Brain microvascular endothelial cell (primary cell): ENCODE data around the gene UCN.

Experiments
- DNase-seq: peaks from one replicate; pipeline ENCODE4 v3.0.0-alpha.2; 2020
- H3K27ac ChIP-seq: fragments of 250-450 bp; sonication (Bioruptor Pico); 2 replicates; pipeline ENCODE4 v1.5.1; 2020; ENCODE audit warnings: mild to moderate bottlenecking, moderate library complexity
- H3K27me3 ChIP-seq: fragments of 250-450 bp; sonication (Bioruptor Pico); replicated peaks from 2 replicates; pipeline ENCODE4 v1.5.1; 2020; ENCODE audit warnings: mild to moderate bottlenecking
- H3K36me3 ChIP-seq: fragments of 250-450 bp; sonication (Bioruptor Pico); replicated peaks from 2 replicates; pipeline ENCODE4 v1.5.1; 2020; ENCODE audit warnings: mild to moderate bottlenecking
- H3K4me3 ChIP-seq: 2 replicates; pipeline ENCODE4 v1.5.1; 2011; ENCODE audit warnings: low read depth, mild to moderate bottlenecking, control low read depth, low read length, moderate library complexity
- CTCF ChIP-seq: IDR thresholded peaks from 2 replicates; pipeline ENCODE4 v1.5.1; 2011; ENCODE audit warnings: low read depth, mild to moderate bottlenecking, moderate library complexity, low read length, control low read depth, inconsistent platforms; ENCODE audit errors: missing control alignments
- in situ Hi-C: cut with HindIII; loops from 2 replicates; pipeline ENCODE4 v1.10.0; 2017; ENCODE audit warnings: low sequenced_read_pairs, low pct_ligation_motif_present

UCN gene

GRCh38 chr2:27351802-27352598 is 43.8 kb upstream of the UCN start:
- H3K27ac ChIP-seq: no peak overlapping the region
- in situ Hi-C loops: no loop called here
- no peak for TF ChIP-seq CTCF
- H3K4me3 ChIP-seq: no peak overlapping the region
- no peak for DNase-seq
- H3K27me3 ChIP-seq: no peaks in the 10 kb centered on the region
- H3K36me3 ChIP-seq: no peaks in the 10 kb centered on the region

GRCh38 chr2:27350106-27350693 is 42.0 kb upstream of the UCN start:
- no peak for TF ChIP-seq CTCF
- no peaks in the 10 kb centered on the region for H3K36me3 ChIP-seq
- no peak for DNase-seq
- H3K27ac ChIP-seq: no peak overlapping the region
- H3K4me3 ChIP-seq: no peak overlapping the region
- in situ Hi-C loops: no loop called here
- H3K27me3 ChIP-seq: no peaks in the 10 kb centered on the region

- Histone ChIP-seq H3K27ac (no peak overlapping the region), H3K36me3 (peaks cover 3% of the 10 kb centered on the region), H3K27me3 (no peaks in the 10 kb centered on the region), H3K4me3 (no peak overlapping the region)
- no peak for DNase-seq
- TF ChIP-seq CTCF: no peak
- in situ Hi-C loops: no loop called here
These were observed 39.4 kb upstream of the UCN start for GRCh38 chr2:27347641-27348040.

- Histone ChIP-seq H3K27me3 (no peaks in the 10 kb centered on the region), H3K36me3 (peaks cover 55% of the 10 kb centered on the region), H3K27ac (no peak overlapping the region), H3K4me3 (no peak overlapping the region)
- no peak for DNase-seq
- no peak for TF ChIP-seq CTCF
- in situ Hi-C loops: no loop called here
These were observed 27.9 kb upstream of the UCN start for GRCh38 chr2:27336173-27336572.

- no peak for TF ChIP-seq CTCF
- H3K27ac ChIP-seq: no peak overlapping the region
- no peaks in the 10 kb centered on the region for H3K27me3 ChIP-seq
- in situ Hi-C loops: no loop called here
- no peak for DNase-seq
- H3K36me3 ChIP-seq: peaks cover 55% of the 10 kb centered on the region
- no peak overlapping the region for H3K4me3 ChIP-seq
These were observed 27.1 kb upstream of the UCN start for GRCh38 chr2:27335311-27335710.
